ENCODE measurements around the gene RBPJL.
A peak's percentile ranks its signal among the peaks of the same experiment; 100 is the strongest.

The RBPJL gene

DNA sequence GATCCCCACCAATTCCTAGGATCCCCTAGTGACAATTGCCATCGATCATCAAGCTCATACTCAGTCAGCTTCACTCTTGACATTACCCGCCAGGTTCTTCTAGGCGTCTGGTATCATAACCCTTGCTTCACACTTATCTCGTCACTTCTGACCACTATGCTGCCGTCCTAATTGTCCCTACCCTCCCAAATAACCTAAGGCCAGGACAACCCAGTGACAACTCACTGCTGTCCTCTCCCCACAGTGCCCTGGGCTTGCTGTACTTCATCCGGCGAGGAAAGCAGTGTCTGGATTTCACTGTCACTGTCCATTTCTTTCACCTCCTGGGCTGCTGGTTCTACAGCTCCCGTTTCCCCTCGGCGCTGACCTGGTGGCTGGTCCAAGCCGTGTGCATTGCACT is 60.0 kb downstream of the RBPJL start:
- H3K4me1 ChIP-seq (ENCODE audit: control insufficient read depth in 1 of 2, insufficient read depth in 1 of 2, low read depth in 1 of 2, low read length in 1 of 2) = peaks cover 43 to 46% of the 10 kb centered on the region in 2 experiments
- no peak overlapping the region for H3K4me3 ChIP-seq (ENCODE audit: low read depth in 1 of 2, low read length in 1 of 2)
- no peaks in the 10 kb centered on the region for H3K9me3 ChIP-seq
- TF ChIP-seq, protein P1, sequence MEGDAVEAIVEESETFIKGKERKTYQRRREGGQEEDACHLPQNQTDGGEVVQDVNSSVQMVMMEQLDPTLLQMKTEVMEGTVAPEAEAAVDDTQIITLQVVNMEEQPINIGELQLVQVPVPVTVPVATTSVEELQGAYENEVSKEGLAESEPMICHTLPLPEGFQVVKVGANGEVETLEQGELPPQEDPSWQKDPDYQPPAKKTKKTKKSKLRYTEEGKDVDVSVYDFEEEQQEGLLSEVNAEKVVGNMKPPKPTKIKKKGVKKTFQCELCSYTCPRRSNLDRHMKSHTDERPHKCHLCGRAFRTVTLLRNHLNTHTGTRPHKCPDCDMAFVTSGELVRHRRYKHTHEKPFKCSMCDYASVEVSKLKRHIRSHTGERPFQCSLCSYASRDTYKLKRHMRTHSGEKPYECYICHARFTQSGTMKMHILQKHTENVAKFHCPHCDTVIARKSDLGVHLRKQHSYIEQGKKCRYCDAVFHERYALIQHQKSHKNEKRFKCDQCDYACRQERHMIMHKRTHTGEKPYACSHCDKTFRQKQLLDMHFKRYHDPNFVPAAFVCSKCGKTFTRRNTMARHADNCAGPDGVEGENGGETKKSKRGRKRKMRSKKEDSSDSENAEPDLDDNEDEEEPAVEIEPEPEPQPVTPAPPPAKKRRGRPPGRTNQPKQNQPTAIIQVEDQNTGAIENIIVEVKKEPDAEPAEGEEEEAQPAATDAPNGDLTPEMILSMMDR (IDR thresholded peaks at IDR 0.05) = no peak
- H3K27me3 ChIP-seq = no peaks in the 10 kb centered on the region
- H3K27ac ChIP-seq = peak overlapping the region; percentile 81
- peaks cover 30% of the 10 kb centered on the region for H3K36me3 ChIP-seq

DNA sequence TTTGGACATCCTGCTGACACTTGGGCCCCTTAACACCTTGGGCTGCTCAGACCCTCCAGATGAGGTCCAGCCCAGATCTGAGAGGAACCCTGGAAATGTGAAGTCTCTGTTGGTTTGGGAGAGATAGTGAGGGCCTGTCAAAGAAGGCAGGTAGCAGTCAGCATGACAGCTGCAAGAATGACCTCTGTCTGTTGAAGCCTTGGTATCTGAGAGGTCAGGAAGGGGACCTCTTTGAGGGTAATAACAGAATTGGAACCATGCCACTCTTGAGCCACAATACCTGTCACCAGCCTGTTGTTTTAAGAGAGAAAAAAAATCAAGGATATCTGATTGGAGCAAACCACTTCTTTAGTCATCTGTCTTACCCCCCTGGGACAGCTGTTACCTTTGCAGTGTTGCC is 60.5 kb downstream of the RBPJL start:
- H3K9me3 ChIP-seq = no peaks in the 10 kb centered on the region
- no peak overlapping the region for H3K4me3 ChIP-seq (ENCODE audit: low read depth in 1 of 2, low read length in 1 of 2)
- H3K27me3 ChIP-seq = no peaks in the 10 kb centered on the region
- TF ChIP-seq, protein P1 (IDR thresholded peaks at IDR 0.05) = no peak
- peaks cover 30% of the 10 kb centered on the region for H3K36me3 ChIP-seq
- H3K4me1 ChIP-seq (ENCODE audit: control insufficient read depth in 1 of 2, insufficient read depth in 1 of 2, low read depth in 1 of 2, low read length in 1 of 2) = peaks cover 38 to 41% of the 10 kb centered on the region in 2 experiments
- H3K27ac ChIP-seq = peak overlapping the region; percentile 81

Measured in neutrophil (primary cell).